Bronchial epithelial cell (primary cell): ENCODE measurements around the gene DOK6. TPM values are rescaled to one million over a fixed set of nuclear protein-coding genes. Genes with fewer than 3 reads are reported as not detected.

Experiments used
- DNase-seq: peaks from one replicate; pipeline ENCODE4 v3.0.0-alpha.2; 2010; ENCODE audit warnings: low read depth
- FAIRE-seq: peaks from 2 replicates; lab custom pipeline; 2011; peaks lifted over from hg19 to GRCh38; lab: Jason Lieb, UNC
- H3K27me3 ChIP-seq: 2 replicates; pipeline ENCODE4 v1.5.1; 2011; ENCODE audit warnings: low read length; ENCODE audit not compliant: control insufficient read depth, insufficient read depth
- H3K36me3 ChIP-seq: 2 replicates; pipeline ENCODE4 v1.5.1; 2011; ENCODE audit warnings: low read length; ENCODE audit not compliant: control insufficient read depth, insufficient read depth
- H3K4me3 ChIP-seq: 2 replicates; pipeline ENCODE4 v1.5.1; 2011; ENCODE audit warnings: mild to moderate bottlenecking, low read depth, low read length, control low read depth
- CTCF ChIP-seq: IDR thresholded peaks from 2 replicates; pipeline ENCODE4 v1.5.1; 2011; ENCODE audit warnings: mild to moderate bottlenecking, moderate library complexity, low read length, control low read depth, inconsistent platforms; ENCODE audit not compliant: insufficient read depth, severe bottlenecking
- total RNA-seq: library from RNA; depleted of rRNA; stranded (reverse); fragments of >200 nt; gene quantifications from 2 replicates; pipeline ENCODE4 v1.2.1, GENCODE V29; 2014

Gene DOK6
- total RNA-seq, 1 donor from 2014 or later = not detected

- no peak overlapping the region for H3K4me3 ChIP-seq
- DNase-seq (peak; percentile 30), FAIRE-seq (no peak)
- no peaks in the 10 kb centered on the region for H3K27me3 ChIP-seq
- TF ChIP-seq CTCF = no peak
- H3K36me3 ChIP-seq = no peaks in the 10 kb centered on the region
Observed at GRCh38 chr18:69703461-69703860, 302.8 kb downstream of the DOK6 start.

- H3K4me3 ChIP-seq = no peak overlapping the region
- DNase-seq (no peak), FAIRE-seq (no peak)
- no peaks in the 10 kb centered on the region for H3K27me3 ChIP-seq
- H3K36me3 ChIP-seq = no peaks in the 10 kb centered on the region
- no peak for TF ChIP-seq CTCF
Observed at GRCh38 chr18:69705987-69706386, 305.3 kb downstream of the DOK6 start.

GRCh38 chr18:69708844-69709243 lies 308.2 kb downstream of the DOK6 start:
- Histone ChIP-seq H3K36me3 (no peaks in the 10 kb centered on the region), H3K4me3 (no peak overlapping the region), H3K27me3 (no peaks in the 10 kb centered on the region)
- no peak for DNase-seq
- FAIRE-seq = no peak
- no peak for TF ChIP-seq CTCF

GRCh38 chr18:69715191-69715795 lies 314.6 kb downstream of the DOK6 start:
- peak; percentile 50 for FAIRE-seq
- TF ChIP-seq CTCF = no peak
- no peaks in the 10 kb centered on the region for H3K36me3 ChIP-seq

GRCh38 chr18:69717586-69717985 lies 316.9 kb downstream of the DOK6 start:
- no peaks in the 10 kb centered on the region for H3K27me3 ChIP-seq
- TF ChIP-seq CTCF = no peak
- no peak for FAIRE-seq
- no peak overlapping the region for H3K4me3 ChIP-seq
- no peak for DNase-seq
- H3K36me3 ChIP-seq = no peaks in the 10 kb centered on the region

More at GRCh38 chr18:69715191-69715795, 314.6 kb downstream of the DOK6 start:
- Histone ChIP-seq H3K4me3 (no peak overlapping the region), H3K27me3 (no peaks in the 10 kb centered on the region)
- no peak for DNase-seq
